ENCODE data around the gene NCAM2. TPM values are rescaled to one million over a fixed set of nuclear protein-coding genes. Genes with fewer than 3 reads are reported as not detected.

The NCAM2 gene
- total and polyA plus RNA-seq, 2 of the 4 experiments (the other 2 are of a cell fraction), result 2.7 to 5.0 TPM

DNA sequence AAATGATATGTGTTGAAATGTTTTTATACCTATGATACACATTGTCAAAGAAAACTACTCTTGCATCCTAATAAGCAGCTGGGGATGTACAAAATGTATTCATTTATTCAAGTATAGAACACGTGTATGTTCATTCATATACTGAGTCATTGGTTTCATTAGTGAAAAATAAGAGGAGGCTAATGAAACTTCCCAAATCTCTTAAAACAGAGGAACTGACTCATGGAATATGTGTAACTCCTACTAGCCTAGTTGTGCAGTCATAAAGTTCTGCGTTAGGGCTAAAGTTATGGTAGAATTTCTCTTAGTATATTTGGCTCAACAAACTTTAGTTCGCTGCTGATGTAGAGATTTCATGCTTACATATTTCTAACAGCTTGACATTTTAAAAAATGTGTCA is 441.6 kb downstream of the NCAM2 start:
- no peak overlapping the region for H2AK5ac ChIP-seq (ENCODE audit: low read depth, low read length)
- dilution Hi-C loops (cut with HindIII; ENCODE audit: low sequenced_read_pairs, unreplicated experiment) (no loop called here), in situ Hi-C loops (cut with MboI; ENCODE audit: low sequenced_read_pairs) (no loop called here), intact Hi-C loops (cut with micrococcal nuclease) (no loop called here)
- H3K27me3 ChIP-seq (ENCODE audit: control insufficient read depth, insufficient read depth, low read length), result no peaks in the 10 kb centered on the region
- no peaks in the 10 kb centered on the region for H3K9me3 ChIP-seq (ENCODE audit: control insufficient read depth, insufficient read depth, low read length)
- H3K4me1 ChIP-seq (ENCODE audit: control insufficient read depth, insufficient read depth, low read length), result no peaks in the 10 kb centered on the region
- POLR2A ChIA-PET (ENCODE audit: unreplicated experiment), result no interaction called here
- no peak for ATAC-seq (ENCODE audit: low read depth)
- TF ChIP-seq, protein P1, sequence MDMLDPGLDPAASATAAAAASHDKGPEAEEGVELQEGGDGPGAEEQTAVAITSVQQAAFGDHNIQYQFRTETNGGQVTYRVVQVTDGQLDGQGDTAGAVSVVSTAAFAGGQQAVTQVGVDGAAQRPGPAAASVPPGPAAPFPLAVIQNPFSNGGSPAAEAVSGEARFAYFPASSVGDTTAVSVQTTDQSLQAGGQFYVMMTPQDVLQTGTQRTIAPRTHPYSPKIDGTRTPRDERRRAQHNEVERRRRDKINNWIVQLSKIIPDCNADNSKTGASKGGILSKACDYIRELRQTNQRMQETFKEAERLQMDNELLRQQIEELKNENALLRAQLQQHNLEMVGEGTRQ (IDR thresholded peaks at IDR 0.05; ENCODE audit: low read depth, low read length), result no peak
- TF ChIP-seq RFX5 (IDR thresholded peaks at IDR 0.05; ENCODE audit: low read depth, low read length), result no peak
- no peak for TF ChIP-seq RCOR1 (IDR thresholded peaks at IDR 0.05; ENCODE audit: insufficient replicate concordance, low read length)
- TF ChIP-seq BHLHE40 (IDR thresholded peaks at IDR 0.05; ENCODE audit: low read depth, low read length), result no peak
- no peak for TF ChIP-seq FOS (IDR thresholded peaks at IDR 0.05; ENCODE audit: low read depth, low read length)
- H3K4ac ChIP-seq (ENCODE audit: low read depth, low read length), result no peak overlapping the region
- no peak overlapping the region for H2BK15ac ChIP-seq (ENCODE audit: low read depth, low read length)
- no peak overlapping the region for H3K14ac ChIP-seq (replicated peaks; ENCODE audit: low read depth, low read length)
- no peak overlapping the region for H3K23ac ChIP-seq (ENCODE audit: low read depth, low read length)
- WGBS, 2 experiments (ENCODE audit: extremely low coverage in 2 of 2, insufficient read length in 1 of 2), result no CpG with 5 or more reads among the region's 3 CpGs
- no peak overlapping the region for H3K56ac ChIP-seq (ENCODE audit: extremely low read depth, insufficient read depth, low read length)
- no peak overlapping the region for H2AFZ ChIP-seq (replicated peaks; ENCODE audit: low read length, poor library complexity)
- no peak overlapping the region for H4K91ac ChIP-seq (ENCODE audit: insufficient read depth, low read depth, low read length)
- BruUV-seq (replicated peaks), result no TSS peak
- H3K36me3 ChIP-seq (ENCODE audit: control insufficient read depth, insufficient read depth, low read length), result no peaks in the 10 kb centered on the region
- H4K8ac ChIP-seq (ENCODE audit: low read depth in 2 of 2, low read length in 2 of 2), result no peak overlapping the region
- no peak overlapping the region for H2AK9ac ChIP-seq (replicated peaks; ENCODE audit: low read depth, low read length, poor library complexity)
- H4K5ac ChIP-seq (ENCODE audit: low read depth, low read length), result no peak overlapping the region
- H2BK20ac ChIP-seq (ENCODE audit: low read depth, low read length), result no peak overlapping the region
- no peak overlapping the region for H3K4me2 ChIP-seq (ENCODE audit: low read depth, low read length)
- no peak overlapping the region for H3K9ac ChIP-seq (ENCODE audit: low read depth, low read length)
- H3K9me1 ChIP-seq (ENCODE audit: insufficient read depth, low read length), result no peaks in the 10 kb centered on the region
- H3K79me1 ChIP-seq (ENCODE audit: low read depth in 1 of 2, low read length in 2 of 2), result no peaks in the 10 kb centered on the region
- no peak overlapping the region for H3K18ac ChIP-seq (ENCODE audit: low read depth, low read length)
- no peak overlapping the region for H2BK120ac ChIP-seq (ENCODE audit: low read depth, low read length)
- no peak overlapping the region for H2BK5ac ChIP-seq (ENCODE audit: low read depth, low read length, poor library complexity, severe bottlenecking)
- CTCF ChIA-PET, result no interaction called here
- H3K27ac ChIP-seq (ENCODE audit: insufficient read depth, low read length), result no peak overlapping the region
- H3K4me3 ChIP-seq (ENCODE audit: insufficient read depth, low read depth, low read length), result no peak overlapping the region
- H4K20me1 ChIP-seq (ENCODE audit: insufficient read depth, low read length), result no peaks in the 10 kb centered on the region
- DNase-seq, result peak; percentile 36
